ENCODE results near the gene MRPL36.

Gene MRPL36

GRCh38 chr5:1750469-1750868, 49.2 kb downstream of the MRPL36 start:
- TF ChIP-seq GATA1 (IDR thresholded peaks at IDR 0.05; ENCODE audit: low read depth, low read length) (no peak), POLR2A (IDR thresholded peaks at IDR 0.05; ENCODE audit: low read length) (no peak)
- DNase-seq, result no peak

GRCh38 chr5:1749346-1750124, 50.1 kb downstream of the MRPL36 start:
- DNase-seq, result no peak
- TF ChIP-seq POLR2A (IDR thresholded peaks at IDR 0.05; ENCODE audit: low read length) (no peak), GATA1 (IDR thresholded peaks at IDR 0.05; ENCODE audit: low read depth, low read length) (no peak)

- TF ChIP-seq GATA1 (IDR thresholded peaks at IDR 0.05; ENCODE audit: low read depth, low read length) (no peak), POLR2A (IDR thresholded peaks at IDR 0.05; ENCODE audit: low read length) (no peak)
These were observed 50.8 kb downstream of the MRPL36 start for GRCh38 chr5:1748845-1749244.

More at GRCh38 chr5:1748845-1749244, 50.8 kb downstream of the MRPL36 start:
- no peak for DNase-seq

Measured in erythroblast (primary cell).